Adrenal gland (tissue), 12 donors: ENCODE results near the gene PPFIA4. TPM values are rescaled to one million over a fixed set of nuclear protein-coding genes. Genes with fewer than 3 reads are reported as not detected.

Source experiments
- DNase-seq, 7 donors: peaks; one replicate each; pipeline ENCODE4 v3.0.0-alpha.2; 2019 to 2020
- H3K27ac ChIP-seq, 5 donors: fragments of 200-600 bp; sonication (generic) in 4 of 5; 1 replicate in 3 of 5; 2 replicates in 2 of 5; pipeline versions ENCODE4 v1.5.1 to v1.8.0; 2016 to 2020; ENCODE audit warnings: mild to moderate bottlenecking in 1 of 5
- H3K27me3 ChIP-seq: fragments of 200-600 bp; 2 replicates; pipeline ENCODE4 v1.8.0; 2021
- H3K36me3 ChIP-seq, 2 donors: fragments of 200-600 bp; replicated peaks in 1 of 2; 1 replicate in 1 of 2; 2 replicates in 1 of 2; pipeline versions ENCODE4 v1.5.1 to v1.8.0; 2018 to 2022
- H3K4me1 ChIP-seq, 2 donors: fragments of 200-600 bp; replicated peaks in 1 of 2; 1 replicate in 1 of 2; 2 replicates in 1 of 2; pipeline versions ENCODE4 v1.5.1 to v1.8.0; 2018 to 2021
- H3K4me3 ChIP-seq, 4 donors: fragments of 200-600 bp; sonication (generic) in 3 of 4; one replicate each; pipeline ENCODE4 v1.5.1; 2016 to 2018
- H3K9me3 ChIP-seq, 3 donors: fragments of 200-600 bp; sonication (generic) in 1 of 3; replicated peaks in 1 of 3; 1 replicate in 2 of 3; 2 replicates in 1 of 3; pipeline versions ENCODE4 v1.5.1 to v1.8.0; 2016 to 2021
- POLR2A ChIP-seq, 2 donors: fragments of 450-650 bp; IDR thresholded peaks; one replicate each; pipeline ENCODE4 v1.6.1; 2017; ENCODE audit warnings: antibody characterized with exemption in 2 of 2, mild to moderate bottlenecking in 2 of 2, moderate library complexity in 1 of 2
- WGBS, 4 donors: extraction: QIAGEN DNeasy Blood & Tissue Kit in 2 of 4; methylation state at CpG; one replicate each; pipeline versions ENCODE4 v1.1.5 to v1.1.7; 2013 to 2017; 5-methylcytosine and 5-hydroxymethylcytosine counted together
- intact Hi-C, 2 donors: fragments of 100-400 bp; cut with DNase I; formaldehyde crosslinking; loops; one replicate each; pipeline versions ENCODE4 v1.14.1 to v1.15.0; 2022 to 2023
- polyA plus RNA-seq, 3 donors: library from polyadenylated mRNA; stranded (reverse); fragments of 200-250 nt in 2 of 3; fragments of 350-450 nt in 1 of 3; fragmentation: Illumina TruSeq in 1 of 3; extraction: RNeasy Lipid Tissue Mini Kit (QIAGEN cat#74804) in 1 of 3; gene quantifications; one replicate each; pipeline ENCODE4 v1.2.3, GENCODE V29; 2013 to 2014
- total RNA-seq, 9 donors: library from RNA; depleted of rRNA in 4 of 9; stranded (reverse); fragments of >200 nt in 4 of 9; fragments of 120-200 nt in 1 of 9; fragmentation: NEBNext Ultra II Directional in 1 of 9; extraction: Animal tissue kit (Norgen Biotek cat#: 25700) in 1 of 9; gene quantifications; one replicate each; pipeline versions ENCODE4 v1.1.0 to v1.2.4, GENCODE V29; 2013 to 2023
- TF ChIP-seq, protein P1 (sequence below), 6 experiments: fragments of 450-650 bp in 4 of 6; fragments of 200-600 bp in 2 of 6; sonication (generic) in 1 of 6; IDR thresholded peaks; 1 replicate in 5 of 6; 2 replicates in 1 of 6; pipeline versions ENCODE4 v1.5.1 to v1.8.0; 2016 to 2021; ENCODE audit warnings: antibody characterized with exemption in 6 of 6, mild to moderate bottlenecking in 2 of 6, moderate library complexity in 1 of 6
- donor health status: healthy with polysubstance abuse.
- donor health status: Bipolar disorder and iron deficiency.
- donor health status: DM: yes; HTN: yes; CAD: no.
- donor health status: DM: no; HTN: no; CAD: no.
- donor health status: DM: no; HTN: no; CAD: no.
- donor health status: DM: yes; HTN: yes; CAD: no.

The PPFIA4 gene
- total and polyA plus RNA-seq, 12 donors, result 0.12 to 2.9 (median 0.48) TPM

DNA sequence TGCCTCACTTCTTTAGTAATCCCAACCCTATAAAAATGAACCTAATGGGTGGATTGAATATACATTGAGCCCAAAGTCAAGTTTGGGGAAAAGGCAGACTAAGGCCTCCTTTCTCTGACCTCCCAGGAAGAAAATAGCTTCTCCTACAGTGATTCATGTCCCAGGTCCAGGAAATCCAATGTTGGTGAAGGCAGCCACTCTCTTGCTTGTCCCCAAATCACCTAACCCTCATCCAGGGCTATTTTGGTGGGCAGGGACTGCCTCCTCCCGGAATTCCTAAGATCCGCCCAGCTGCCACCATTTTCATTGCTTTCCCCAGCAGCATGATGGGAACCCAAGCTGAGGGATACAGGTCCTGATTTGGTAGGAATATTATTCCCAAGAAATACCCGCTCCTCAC, 51.1 kb downstream of the PPFIA4 start:
- Histone ChIP-seq H3K36me3 (no peaks in the 10 kb centered on the region), H3K9me3 (no peaks in the 10 kb centered on the region), H3K27me3 (peaks cover 9% of the 10 kb centered on the region), H3K27ac (no peak overlapping the region), H3K4me3 (no peak overlapping the region), H3K4me1 (peaks cover 0 to 7% of the 10 kb centered on the region in 2 donors)
- intact Hi-C loops, result no loop called here
- 66 to 93% (median 87%) methylated on average over 3 of the region's 3 CpGs for WGBS, 4 donors
- TF ChIP-seq POLR2A (IDR thresholded peaks at IDR 0.05), result no peak
- TF ChIP-seq, protein P1, sequence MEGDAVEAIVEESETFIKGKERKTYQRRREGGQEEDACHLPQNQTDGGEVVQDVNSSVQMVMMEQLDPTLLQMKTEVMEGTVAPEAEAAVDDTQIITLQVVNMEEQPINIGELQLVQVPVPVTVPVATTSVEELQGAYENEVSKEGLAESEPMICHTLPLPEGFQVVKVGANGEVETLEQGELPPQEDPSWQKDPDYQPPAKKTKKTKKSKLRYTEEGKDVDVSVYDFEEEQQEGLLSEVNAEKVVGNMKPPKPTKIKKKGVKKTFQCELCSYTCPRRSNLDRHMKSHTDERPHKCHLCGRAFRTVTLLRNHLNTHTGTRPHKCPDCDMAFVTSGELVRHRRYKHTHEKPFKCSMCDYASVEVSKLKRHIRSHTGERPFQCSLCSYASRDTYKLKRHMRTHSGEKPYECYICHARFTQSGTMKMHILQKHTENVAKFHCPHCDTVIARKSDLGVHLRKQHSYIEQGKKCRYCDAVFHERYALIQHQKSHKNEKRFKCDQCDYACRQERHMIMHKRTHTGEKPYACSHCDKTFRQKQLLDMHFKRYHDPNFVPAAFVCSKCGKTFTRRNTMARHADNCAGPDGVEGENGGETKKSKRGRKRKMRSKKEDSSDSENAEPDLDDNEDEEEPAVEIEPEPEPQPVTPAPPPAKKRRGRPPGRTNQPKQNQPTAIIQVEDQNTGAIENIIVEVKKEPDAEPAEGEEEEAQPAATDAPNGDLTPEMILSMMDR (IDR thresholded peaks at IDR 0.05), result no peak
- DNase-seq, result no peak

DNA sequence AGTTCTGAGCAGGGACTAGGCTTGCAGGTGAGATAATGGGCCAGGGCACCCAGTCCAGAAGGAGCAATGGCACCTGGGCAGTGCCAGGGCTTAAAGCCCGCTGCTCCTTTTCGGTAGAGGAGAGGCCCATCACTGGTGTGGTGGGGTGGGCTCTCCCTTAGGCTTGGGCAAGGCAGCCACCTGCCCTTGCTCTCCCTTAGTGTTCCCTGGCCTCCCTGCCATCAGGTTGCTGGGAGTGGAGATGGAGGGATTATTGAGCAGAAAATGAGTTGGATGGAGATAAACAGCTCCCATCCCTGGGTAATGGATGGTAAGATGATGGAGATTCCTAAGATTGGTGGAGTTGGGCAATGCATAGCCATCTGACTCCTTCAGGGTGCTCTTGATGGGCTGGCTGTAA, 51.7 kb downstream of the PPFIA4 start:
- peaks cover 9% of the 10 kb centered on the region for H3K27me3 ChIP-seq
- no peak overlapping the region for H3K4me3 ChIP-seq
- H3K36me3 ChIP-seq, result no peaks in the 10 kb centered on the region
- peaks cover 0 to 7% of the 10 kb centered on the region in 2 donors for H3K4me1 ChIP-seq
- no peak for DNase-seq
- 94 to 98% (median 96%) methylated on average over 2 of the region's 2 CpGs; no CpG with 5 or more reads in 1 of the 4 donors for WGBS, 4 donors
- no peaks in the 10 kb centered on the region for H3K9me3 ChIP-seq
- intact Hi-C loops, result no loop called here
- H3K27ac ChIP-seq, result no peak overlapping the region
- TF ChIP-seq, protein P1 (IDR thresholded peaks at IDR 0.05), result no peak
- no peak for TF ChIP-seq POLR2A (IDR thresholded peaks at IDR 0.05)

DNA sequence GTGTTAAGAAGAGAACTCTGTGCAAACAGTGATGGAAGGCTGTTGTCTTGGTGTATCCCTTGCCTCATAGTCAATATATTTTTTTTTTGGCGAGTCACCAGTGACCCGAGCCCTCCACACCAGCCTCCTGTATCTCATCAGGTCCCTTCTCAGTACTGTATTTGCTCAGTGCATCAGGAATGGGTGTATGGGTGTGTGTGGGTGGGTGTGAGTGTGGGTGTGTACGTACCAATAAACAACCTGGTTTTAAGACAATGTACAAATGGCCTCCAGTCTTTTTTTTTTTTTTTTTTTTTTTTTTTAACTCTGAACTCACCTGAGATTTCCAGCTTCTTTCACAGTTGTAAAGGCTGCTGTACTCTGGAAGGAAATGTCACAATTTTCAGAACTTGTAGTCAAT, 52.2 kb downstream of the PPFIA4 start:
- Histone ChIP-seq H3K27ac (no peak overlapping the region), H3K9me3 (no peaks in the 10 kb centered on the region), H3K4me3 (no peak overlapping the region), H3K36me3 (no peaks in the 10 kb centered on the region), H3K27me3 (peaks cover 9% of the 10 kb centered on the region), H3K4me1 (peaks cover 0 to 7% of the 10 kb centered on the region in 2 donors)
- TF ChIP-seq, protein P1 (IDR thresholded peaks at IDR 0.05), result no peak
- TF ChIP-seq POLR2A (IDR thresholded peaks at IDR 0.05), result no peak
- 70 to 82% (median 78%) methylated on average over 3 of the region's 3 CpGs for WGBS, 4 donors
- intact Hi-C loops, result no loop called here
- DNase-seq, result no peak

DNA sequence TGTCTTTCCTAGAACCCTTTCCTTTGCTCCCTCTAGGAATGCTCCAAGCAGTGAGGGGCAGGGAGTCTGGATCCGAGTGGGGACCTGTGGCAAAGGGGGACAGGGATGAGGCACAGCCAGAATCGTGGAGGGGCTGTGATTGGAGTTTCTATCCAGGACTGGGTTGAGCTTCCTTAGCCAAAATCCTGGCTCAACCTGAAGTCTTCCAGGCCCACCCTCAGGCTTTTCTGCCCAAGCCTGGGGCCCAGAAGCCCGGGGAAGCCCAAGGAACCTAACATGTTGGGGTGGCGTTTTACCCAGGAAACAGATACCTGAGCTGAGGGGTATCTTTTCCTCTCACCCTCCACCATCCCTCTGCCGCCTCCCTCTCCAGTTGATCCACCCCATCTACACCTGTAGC, 54.2 kb downstream of the PPFIA4 start:
- Histone ChIP-seq H3K9me3 (no peaks in the 10 kb centered on the region), H3K4me3 (no peak overlapping the region), H3K4me1 (peaks cover 0 to 7% of the 10 kb centered on the region in 2 donors), H3K27me3 (peaks cover 8% of the 10 kb centered on the region), H3K27ac (no peak overlapping the region), H3K36me3 (no peaks in the 10 kb centered on the region)
- no peak for DNase-seq
- intact Hi-C loops, result no loop called here
- TF ChIP-seq, protein P1 (IDR thresholded peaks at IDR 0.05), result no peak
- TF ChIP-seq POLR2A (IDR thresholded peaks at IDR 0.05), result no peak
- WGBS, 4 donors, result 83 to 89% (median 86%) methylated on average over 4 to 5 of the region's 5 CpGs
